HG03025 (cell line): ENCODE measurements around the gene CDK9.
A peak's percentile ranks its signal among the peaks of the same experiment; 100 is the strongest.

Experiments
- ATAC-seq: cut with Tn5 transposase; IDR thresholded peaks from one replicate; pipeline ENCODE4 v1.9.1; 2021; ENCODE audit warnings: mild to moderate bottlenecking, moderate library complexity; ENCODE audit not compliant: unreplicated experiment, low FRiP score

The CDK9 gene

GRCh38 chr9:127761061-127761460 lies 24.8 kb upstream of the CDK9 start:
- no peak for ATAC-seq

- ATAC-seq: no peak
Measured at GRCh38 chr9:127761491-127761956, 24.3 kb upstream of the CDK9 start.

GRCh38 chr9:127762111-127762676 lies 23.6 kb upstream of the CDK9 start:
- ATAC-seq: no peak

GRCh38 chr9:127763918-127764384 lies 21.9 kb upstream of the CDK9 start:
- ATAC-seq: no peak

DNA sequence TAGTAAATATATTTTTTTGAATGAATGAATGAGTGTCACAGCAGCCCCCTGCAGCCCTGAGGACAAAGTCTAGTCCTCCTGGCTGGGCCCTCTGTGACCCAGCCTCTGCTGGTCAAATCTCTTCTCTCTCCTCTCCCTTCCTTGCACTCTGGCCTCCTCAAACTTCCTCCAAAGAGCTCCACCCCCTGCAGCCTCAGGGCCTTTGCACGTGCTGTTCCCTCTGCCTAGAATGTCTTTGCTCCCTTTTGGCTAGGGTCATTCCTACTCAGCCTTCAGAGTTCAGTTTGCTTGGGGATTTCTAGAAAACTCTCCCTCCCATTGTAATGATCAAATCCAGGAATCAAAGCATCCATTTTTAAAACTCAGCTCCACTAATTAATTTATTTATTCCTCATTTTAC lies 20.4 kb upstream of the CDK9 start:
- ATAC-seq: no peak

GRCh38 chr9:127767410-127767809 lies 18.4 kb upstream of the CDK9 start:
- ATAC-seq: no peak

GRCh38 chr9:127767909-127768331 lies 17.9 kb upstream of the CDK9 start:
- no peak for ATAC-seq

DNA sequence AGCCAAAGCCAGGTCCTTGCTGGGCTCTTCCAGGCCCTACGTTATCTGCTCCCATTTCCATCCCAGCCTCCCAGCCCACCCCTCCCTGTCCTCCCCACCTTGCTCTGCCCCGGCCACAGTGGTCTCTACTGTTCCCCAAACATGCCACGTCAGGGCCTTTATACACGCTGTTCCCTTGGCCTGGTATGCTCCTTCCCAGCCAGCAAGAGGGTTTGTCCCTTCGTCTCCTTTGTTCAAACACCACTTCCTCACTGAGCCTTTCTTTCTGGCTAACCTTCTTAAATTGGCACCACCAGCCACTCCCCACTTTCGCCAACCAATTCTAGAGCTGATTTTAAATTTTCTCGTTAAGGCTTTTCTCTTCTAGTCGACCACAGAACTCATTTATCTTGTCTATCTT lies 17.1 kb upstream of the CDK9 start:
- ATAC-seq: no peak

- no peak for ATAC-seq
Measured at GRCh38 chr9:127769101-127769500, 16.7 kb upstream of the CDK9 start.

DNA sequence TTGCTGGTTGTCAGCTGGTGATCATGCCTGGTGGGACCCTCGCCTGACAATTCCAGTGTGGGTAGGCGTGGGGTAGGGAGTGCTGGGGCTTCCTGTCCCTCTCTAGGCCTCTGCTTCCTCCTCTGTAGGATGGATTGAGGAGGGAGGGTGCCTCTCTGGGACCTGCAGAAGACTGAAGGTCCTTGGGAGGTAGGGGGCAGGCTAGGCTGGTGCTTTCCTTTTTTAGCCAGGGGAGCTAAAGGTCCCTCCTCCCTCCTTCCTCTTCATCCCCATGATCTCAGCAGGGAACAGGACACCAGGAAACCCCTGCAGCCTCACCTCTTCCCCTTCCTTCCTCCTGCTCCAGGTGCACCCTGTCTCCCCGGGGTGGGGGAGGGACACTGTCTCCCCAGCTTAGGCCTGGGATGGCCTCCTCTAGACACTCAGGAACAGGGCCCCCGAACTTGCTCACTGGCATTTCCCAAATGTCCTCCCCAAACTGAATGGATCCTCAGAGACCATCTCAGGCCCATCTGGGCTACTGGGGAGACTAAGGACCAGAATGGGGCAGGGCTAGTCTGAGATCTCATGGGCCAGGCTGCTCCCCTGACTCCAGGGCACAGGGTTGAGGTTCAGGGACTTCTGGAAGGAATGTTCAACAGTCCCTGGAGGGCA lies 15.8 kb upstream of the CDK9 start:
- ATAC-seq: no peak

- no peak for ATAC-seq
Measured at GRCh38 chr9:127770583-127770904, 15.3 kb upstream of the CDK9 start.

GRCh38 chr9:127770905-127771569 lies 14.8 kb upstream of the CDK9 start:
- peak; percentile 88 for ATAC-seq

DNA sequence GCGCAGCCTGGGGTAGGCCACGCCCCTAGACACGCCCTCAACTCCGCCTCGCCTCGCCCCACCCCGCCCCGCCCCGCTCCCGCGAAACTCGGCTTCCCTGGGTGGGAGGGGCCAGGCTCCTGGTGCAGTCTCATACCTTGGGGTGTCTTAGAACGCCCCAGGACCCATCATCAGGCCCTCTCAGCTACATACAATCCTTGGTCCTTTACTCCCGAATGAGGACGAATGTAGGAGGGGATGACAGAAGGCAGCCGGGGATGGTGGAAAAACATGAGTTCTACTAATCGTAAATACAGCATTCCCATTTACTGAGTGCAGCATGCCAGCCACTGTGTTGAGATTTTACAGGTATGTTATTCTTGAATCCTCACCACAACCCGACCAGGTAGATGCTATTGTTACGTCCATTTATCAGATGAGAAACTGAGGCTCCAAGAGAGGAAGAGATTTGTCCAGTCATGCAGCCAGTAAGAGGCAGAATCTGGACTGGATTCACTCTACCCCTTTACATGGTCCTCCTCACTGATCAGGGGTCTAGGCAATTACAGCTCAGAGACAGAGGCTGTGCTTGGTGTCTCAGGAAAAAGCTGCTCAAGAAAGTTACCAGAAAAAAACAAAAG lies 14.2 kb upstream of the CDK9 start:
- ATAC-seq: no peak

DNA sequence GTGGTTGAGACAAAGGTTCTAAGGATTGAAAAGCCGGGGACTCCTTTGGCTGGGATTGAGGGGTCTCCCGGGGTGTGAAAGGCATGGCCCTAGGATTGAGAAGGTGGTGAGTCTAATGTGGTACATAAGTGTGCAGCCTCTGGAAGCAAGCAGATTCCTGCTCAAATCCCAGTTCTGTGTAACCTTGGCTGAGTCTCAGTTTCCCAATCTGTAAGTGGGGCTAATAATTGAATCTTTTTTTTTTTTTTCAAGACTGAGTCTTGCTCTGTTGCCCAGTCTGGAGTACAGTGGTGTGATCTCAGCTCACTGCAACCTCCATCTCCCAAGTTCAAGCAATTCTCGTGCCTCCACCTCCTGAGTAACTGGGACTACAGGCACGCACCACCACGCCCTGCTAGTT lies 13.2 kb upstream of the CDK9 start:
- no peak for ATAC-seq

- no peak for ATAC-seq
Measured at GRCh38 chr9:127773272-127773671, 12.6 kb upstream of the CDK9 start.

- ATAC-seq: no peak
Measured at GRCh38 chr9:127773981-127774380, 11.9 kb upstream of the CDK9 start.

- no peak for ATAC-seq
Measured at GRCh38 chr9:127776195-127776923, 9.5 kb upstream of the CDK9 start.

GRCh38 chr9:127776924-127777289 lies 8.9 kb upstream of the CDK9 start:
- ATAC-seq: no peak

DNA sequence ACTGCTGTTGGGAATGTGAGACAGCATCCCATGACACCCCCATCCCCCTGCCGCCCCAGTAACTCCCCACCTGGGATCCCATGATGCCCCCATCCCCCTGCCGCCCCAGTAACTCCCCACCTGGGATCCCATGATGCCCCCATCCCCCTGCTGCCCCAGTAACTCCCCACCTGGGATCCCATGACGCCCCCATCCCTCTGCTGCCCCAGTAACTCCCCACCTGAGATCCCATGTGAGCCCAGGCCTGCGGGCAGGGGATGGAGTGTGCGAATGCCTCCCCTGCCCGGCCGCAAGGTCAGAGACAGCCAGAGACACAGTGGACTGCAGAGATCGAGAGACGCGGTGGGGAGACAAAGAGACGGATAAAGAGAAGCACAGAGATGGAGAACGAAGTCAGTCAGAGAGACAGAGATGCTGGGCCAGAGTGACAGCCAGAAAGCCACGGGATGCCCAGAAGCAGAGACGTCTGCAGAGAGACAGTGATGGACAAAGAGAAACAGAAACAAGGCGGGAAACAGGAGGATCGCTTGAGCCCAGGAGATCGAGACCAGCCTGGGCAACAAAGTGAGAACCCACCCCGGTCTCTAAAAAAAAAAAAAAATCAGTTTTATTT lies 8.4 kb upstream of the CDK9 start:
- no peak for ATAC-seq

- ATAC-seq: peak; percentile 34
Measured at GRCh38 chr9:127778280-127779135, 7.3 kb upstream of the CDK9 start, which contains the start of gene SH2D3C. TSS of gene SH2D3C (minus strand) at chr9:127778666. CDS start at chr9:127778627, 39 bp downstream.
